ENCODE data around the gene DNM2.

DNA sequence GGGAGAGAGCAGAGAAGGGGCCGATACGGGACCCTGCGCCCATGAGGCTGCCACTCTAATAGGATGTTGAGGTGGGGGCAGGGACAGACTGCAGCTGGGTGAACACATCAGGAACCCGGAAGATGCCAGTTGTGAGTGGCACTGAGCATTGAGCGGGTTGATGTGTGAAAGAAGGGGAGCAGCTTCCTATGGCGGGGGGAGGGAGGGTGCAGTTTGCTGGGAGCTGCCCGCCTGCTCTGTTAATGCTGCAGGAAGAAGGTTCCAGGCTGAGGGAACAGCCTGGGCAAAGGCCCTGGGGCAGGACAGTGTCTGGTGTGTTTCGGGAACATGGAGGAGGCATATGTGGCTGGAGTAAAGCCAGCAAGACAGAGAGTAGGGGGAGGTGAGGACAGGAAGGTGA, 29.8 kb downstream of the DNM2 start:
- TF ChIP-seq POLR2A (IDR thresholded peaks at IDR 0.05) (no peak), CTCF (IDR thresholded peaks at IDR 0.05) (no peak)

Measured in Peyer's patch (tissue), 4 donors.